ENCODE measurements around the gene PSMG1. TPM values are rescaled to one million over a fixed set of nuclear protein-coding genes. Genes with fewer than 3 reads are reported as not detected.

PSMG1 gene
- total RNA-seq, 1 experiment from 2014 or later = 78.8 TPM

DNA sequence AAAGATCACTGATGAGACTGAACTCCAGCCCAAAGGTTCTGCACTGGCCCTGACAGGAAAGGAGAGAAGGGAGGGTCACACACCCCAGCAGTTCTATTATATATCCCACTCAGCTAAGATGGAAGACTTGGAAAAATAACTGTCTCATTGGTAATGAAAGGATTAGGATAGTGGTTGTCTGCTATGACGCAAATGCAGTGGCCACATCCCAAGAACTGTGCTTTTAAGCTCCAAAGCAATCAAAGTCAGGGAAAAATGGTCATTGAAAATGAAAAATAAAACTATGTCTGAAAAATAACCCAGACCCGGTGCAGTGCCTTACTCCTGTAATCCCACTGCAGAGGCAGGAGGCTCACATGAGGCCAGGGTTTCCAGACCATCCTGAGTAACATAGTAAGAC, 31.0 kb downstream of the PSMG1 start:
- no peak overlapping the region for H4K5ac ChIP-seq (ENCODE audit: insufficient read length, low read depth, low read length)
- H3K4ac ChIP-seq (ENCODE audit: low read depth, low read length) = no peak overlapping the region
- H3K27me3 ChIP-seq (ENCODE audit: insufficient read depth, low read length) = no peaks in the 10 kb centered on the region
- Mint-ChIP-seq H3K4me3 (no peak overlapping the region), H3K4me1 (no peaks in the 10 kb centered on the region), H3K27ac (no peak overlapping the region), H3K36me3 (ENCODE audit: insufficient read depth in 1 of 3, low read depth in 3 of 3) (peaks cover 0 to 6% (median 0%) of the 10 kb centered on the region in 3 experiments; a peak in 3 of 7 replicates), H3K27me3 (ENCODE audit: low read depth) (no peaks in the 10 kb centered on the region; the same call in 1 of the 2 replicates), H3K9me3 (peaks cover 4 to 10% of the 10 kb centered on the region in 2 experiments; a peak in 4 of 5 replicates)
- H4K91ac ChIP-seq (ENCODE audit: insufficient read length, low read depth, low read length) = no peak overlapping the region
- no peak overlapping the region for H2BK120ac ChIP-seq (ENCODE audit: low read depth, low read length, poor library complexity, severe bottlenecking)
- H3K23ac ChIP-seq (ENCODE audit: insufficient read length, low read depth, low read length) = no peak overlapping the region
- H2AK5ac ChIP-seq (ENCODE audit: insufficient read length, low read length) = no peak overlapping the region
- H3K14ac ChIP-seq (ENCODE audit: insufficient read depth, low read length) = no peak overlapping the region
- H3K23me2 ChIP-seq (ENCODE audit: insufficient read length, low read depth, low read length, poor library complexity, severe bottlenecking) = no peaks in the 10 kb centered on the region
- no CpG with 5 or more reads among the region's 2 CpGs for WGBS (ENCODE audit: extremely low coverage, insufficient read length, low lambda C conversion rate)
- no peaks in the 10 kb centered on the region for H3K9me3 ChIP-seq (ENCODE audit: control insufficient read depth, low read depth, low read length)
- no peak for DNase-seq
- no peak overlapping the region for H3T11ph ChIP-seq (ENCODE audit: low read length)
- no peaks in the 10 kb centered on the region for H3K79me2 ChIP-seq (ENCODE audit: insufficient read depth, low read length)
- no peak overlapping the region for H2BK15ac ChIP-seq (ENCODE audit: low read depth, low read length)
- no peak overlapping the region for H2BK12ac ChIP-seq (ENCODE audit: insufficient read length, low read depth, low read length)
- no peaks in the 10 kb centered on the region for H4K20me1 ChIP-seq (ENCODE audit: control insufficient read depth, insufficient read depth, insufficient read length)
- H2AFZ ChIP-seq (ENCODE audit: low read length) = no peak overlapping the region
- no peak overlapping the region for H3K27ac ChIP-seq (ENCODE audit: insufficient read length, low read depth, low read length)
- TF ChIP-seq, protein P1, sequence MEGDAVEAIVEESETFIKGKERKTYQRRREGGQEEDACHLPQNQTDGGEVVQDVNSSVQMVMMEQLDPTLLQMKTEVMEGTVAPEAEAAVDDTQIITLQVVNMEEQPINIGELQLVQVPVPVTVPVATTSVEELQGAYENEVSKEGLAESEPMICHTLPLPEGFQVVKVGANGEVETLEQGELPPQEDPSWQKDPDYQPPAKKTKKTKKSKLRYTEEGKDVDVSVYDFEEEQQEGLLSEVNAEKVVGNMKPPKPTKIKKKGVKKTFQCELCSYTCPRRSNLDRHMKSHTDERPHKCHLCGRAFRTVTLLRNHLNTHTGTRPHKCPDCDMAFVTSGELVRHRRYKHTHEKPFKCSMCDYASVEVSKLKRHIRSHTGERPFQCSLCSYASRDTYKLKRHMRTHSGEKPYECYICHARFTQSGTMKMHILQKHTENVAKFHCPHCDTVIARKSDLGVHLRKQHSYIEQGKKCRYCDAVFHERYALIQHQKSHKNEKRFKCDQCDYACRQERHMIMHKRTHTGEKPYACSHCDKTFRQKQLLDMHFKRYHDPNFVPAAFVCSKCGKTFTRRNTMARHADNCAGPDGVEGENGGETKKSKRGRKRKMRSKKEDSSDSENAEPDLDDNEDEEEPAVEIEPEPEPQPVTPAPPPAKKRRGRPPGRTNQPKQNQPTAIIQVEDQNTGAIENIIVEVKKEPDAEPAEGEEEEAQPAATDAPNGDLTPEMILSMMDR (conservative IDR thresholded peaks at IDR 0.05) = no peak
- no peak overlapping the region for H3K18ac ChIP-seq (ENCODE audit: insufficient read length, low read depth, low read length)
- no peaks in the 10 kb centered on the region for H3K4me1 ChIP-seq (ENCODE audit: insufficient read depth, low read length)
- H2BK20ac ChIP-seq (ENCODE audit: low read depth, low read length, poor library complexity, severe bottlenecking) = no peak overlapping the region
- H2BK5ac ChIP-seq (ENCODE audit: insufficient read length, low read length) = no peak overlapping the region
- H4K8ac ChIP-seq (replicated peaks; ENCODE audit: insufficient read length, low read depth, low read length) = no peak overlapping the region
- no peaks in the 10 kb centered on the region for H3K79me1 ChIP-seq (ENCODE audit: insufficient read depth, low read depth, low read length, poor library complexity, severe bottlenecking)
- H3K4me2 ChIP-seq (ENCODE audit: insufficient read depth, insufficient read length, low read length) = no peak overlapping the region
- no peak overlapping the region for H3K56ac ChIP-seq (ENCODE audit: insufficient read length, low read depth, low read length)
- H3K9ac ChIP-seq (ENCODE audit: extremely low read depth, insufficient read length, low read length) = no peak overlapping the region

Measured in H9 (cell line).